HG03159 (cell line): ENCODE results near the gene SLC51A.
"Not testable (repeated sequence)": the region's sequence is repeated elsewhere in the genome, so short reads cannot be mapped to it uniquely, and the experiment has no call there.

ENCODE experiments used
- ATAC-seq: cut with Tn5 transposase; IDR thresholded peaks from one replicate; pipeline ENCODE4 v1.9.1; 2021; ENCODE audit warnings: mild to moderate bottlenecking, moderate library complexity; ENCODE audit not compliant: unreplicated experiment

The SLC51A gene

GRCh38 chr3:196216089-196216564, at the start of gene SLC51A:
Gene SLC51A (plus strand): TSS chr3:196216534. CDS start chr3:196216713, 179 bp downstream.
- no peak for ATAC-seq

GRCh38 chr3:196166741-196167140, 49.6 kb upstream of the SLC51A start:
- ATAC-seq = no peak

- ATAC-seq = no peak
Measured at GRCh38 chr3:196168808-196169391, 47.4 kb upstream of the SLC51A start.

GRCh38 chr3:196169836-196170240, 46.5 kb upstream of the SLC51A start:
- no peak for ATAC-seq

GRCh38 chr3:196170296-196170695, 46.0 kb upstream of the SLC51A start:
- not testable (repeated sequence) for ATAC-seq

GRCh38 chr3:196174652-196175051, 41.7 kb upstream of the SLC51A start:
- no peak for ATAC-seq

- no peak for ATAC-seq
Measured at GRCh38 chr3:196175116-196175625, 41.2 kb upstream of the SLC51A start.

GRCh38 chr3:196175722-196176121, 40.6 kb upstream of the SLC51A start:
- no peak for ATAC-seq

GRCh38 chr3:196177567-196177966, 38.8 kb upstream of the SLC51A start:
- no peak for ATAC-seq

- ATAC-seq = no peak
Measured at GRCh38 chr3:196177967-196178366, 38.4 kb upstream of the SLC51A start.

- no peak for ATAC-seq
Measured at GRCh38 chr3:196178993-196179379, 37.3 kb upstream of the SLC51A start.

- ATAC-seq = peak; percentile 67
Measured at GRCh38 chr3:196179380-196180308, 36.7 kb upstream of the SLC51A start.

- ATAC-seq = no peak
Measured at GRCh38 chr3:196180346-196180745, 36.0 kb upstream of the SLC51A start.

GRCh38 chr3:196181127-196181546, 35.2 kb upstream of the SLC51A start:
- no peak for ATAC-seq

- ATAC-seq = not testable (repeated sequence)
Measured at GRCh38 chr3:196184169-196184432, 32.2 kb upstream of the SLC51A start.

GRCh38 chr3:196184881-196185280, 31.5 kb upstream of the SLC51A start:
- no peak for ATAC-seq

- peak; percentile 37 for ATAC-seq
Measured at GRCh38 chr3:196186651-196187573, 29.4 kb upstream of the SLC51A start.

- ATAC-seq = no peak
Measured at GRCh38 chr3:196189566-196190347, 26.6 kb upstream of the SLC51A start.

GRCh38 chr3:196192036-196192523, 24.3 kb upstream of the SLC51A start:
- ATAC-seq = no peak

GRCh38 chr3:196192524-196193051, 23.7 kb upstream of the SLC51A start:
- ATAC-seq = no peak
